ENCODE data around the gene UGGT1. TPM values are rescaled to one million over a fixed set of nuclear protein-coding genes. Genes with fewer than 3 reads are reported as not detected.

The UGGT1 gene
- total RNA-seq, 1 experiment from 2014 or later = 80.3 TPM

GRCh38 chr2:128092656-128093055 lies 1.7 kb downstream of the UGGT1 start:
- Mint-ChIP-seq H3K4me1 (ENCODE audit: insufficient read depth, unreplicated experiment) (peaks cover 12% of the 10 kb centered on the region), H3K4me3 (ENCODE audit: unreplicated experiment) (peak overlapping the region; percentile 88), H3K27ac (ENCODE audit: low read depth, unreplicated experiment) (no peak overlapping the region), H3K27me3 (ENCODE audit: insufficient read depth, unreplicated experiment) (no peaks in the 10 kb centered on the region), H3K9me3 (ENCODE audit: unreplicated experiment) (no peaks in the 10 kb centered on the region), H3K36me3 (ENCODE audit: insufficient read depth, unreplicated experiment) (peaks cover 10% of the 10 kb centered on the region)
- no peak for DNase-seq (ENCODE audit: unreplicated experiment)
- CTCF ChIA-PET = interaction anchor here (2.3 kb wide), 1 partner anchor 29 kb away, joined by 9 read pairs; no protein-coding TSS in a partner anchor
- intact Hi-C loops (cut with micrococcal nuclease) = loop anchor here (5.0 kb wide), 1 partner anchor 230 kb away; no protein-coding TSS in a partner anchor
- BruUV-seq (replicated peaks) = no TSS peak
- TF ChIP-seq CTCF (IDR thresholded peaks at IDR 0.05; ENCODE audit: unreplicated experiment) = no peak
- POLR2A ChIA-PET = interaction anchor here (0.6 to 2.7 kb wide), 9 partner anchors 10 to 830 kb away, joined by 3 to 27 read pairs (median 5); partner anchors contain the start of gene SAP130

GRCh38 chr2:128093762-128094161 lies 2.8 kb downstream of the UGGT1 start:
- DNase-seq (ENCODE audit: unreplicated experiment) = no peak
- H3K27me3 Mint-ChIP-seq (ENCODE audit: insufficient read depth, unreplicated experiment) = no peaks in the 10 kb centered on the region
- TF ChIP-seq CTCF (IDR thresholded peaks at IDR 0.05; ENCODE audit: unreplicated experiment) = no peak
- BruUV-seq (replicated peaks) = no TSS peak
- peaks cover 21% of the 10 kb centered on the region for H3K36me3 Mint-ChIP-seq (ENCODE audit: insufficient read depth, unreplicated experiment)
- CTCF ChIA-PET = interaction anchor here (0.6 to 2.3 kb wide), 2 partner anchors 11 to 30 kb away, joined by 6 to 9 read pairs; no protein-coding TSS in a partner anchor
- POLR2A ChIA-PET = interaction anchor here (0.6 kb wide), 1 partner anchor 12 kb away, joined by 3 read pairs; no protein-coding TSS in a partner anchor
- intact Hi-C loops (cut with micrococcal nuclease) = loop anchor here (5.0 kb wide), 1 partner anchor 231 kb away; no protein-coding TSS in a partner anchor
- no peak overlapping the region for H3K4me3 Mint-ChIP-seq (ENCODE audit: unreplicated experiment)
- H3K4me1 Mint-ChIP-seq (ENCODE audit: insufficient read depth, unreplicated experiment) = peaks cover 12% of the 10 kb centered on the region
- no peaks in the 10 kb centered on the region for H3K9me3 Mint-ChIP-seq (ENCODE audit: unreplicated experiment)
- H3K27ac Mint-ChIP-seq (ENCODE audit: low read depth, unreplicated experiment) = no peak overlapping the region

DNA sequence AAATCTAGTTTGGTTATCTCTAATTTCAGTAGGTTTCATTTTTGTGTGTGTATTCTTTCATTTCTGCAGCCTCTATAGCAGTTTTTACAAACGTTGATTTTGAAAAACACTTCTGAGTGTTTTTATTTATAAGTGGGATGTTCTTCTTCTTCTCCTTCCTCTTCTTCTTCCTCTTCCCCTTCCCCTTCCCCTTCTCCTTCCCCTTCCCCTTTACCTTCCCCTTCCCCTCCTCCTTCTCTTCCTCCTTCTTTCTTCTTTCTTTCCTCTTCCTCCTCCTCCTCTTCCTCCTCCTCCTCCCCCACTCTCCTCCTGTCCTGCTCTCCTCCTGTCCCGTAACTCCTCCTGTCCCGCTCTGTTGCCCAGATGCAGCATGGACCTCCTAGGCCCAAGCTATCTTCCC lies 4.2 kb downstream of the UGGT1 start:
- ChIA-PET POLR2A (interaction anchor here (0.5 kb wide), 1 partner anchor 210 kb away, joined by 4 read pairs; no protein-coding TSS in a partner anchor), CTCF (interaction anchor here (0.6 kb wide), 2 partner anchors 753 to 1165 kb away, joined by 3 to 4 read pairs; no protein-coding TSS in a partner anchor)
- Mint-ChIP-seq H3K4me1 (ENCODE audit: insufficient read depth, unreplicated experiment) (peaks cover 12% of the 10 kb centered on the region), H3K9me3 (ENCODE audit: unreplicated experiment) (no peaks in the 10 kb centered on the region), H3K27me3 (ENCODE audit: insufficient read depth, unreplicated experiment) (no peaks in the 10 kb centered on the region), H3K4me3 (ENCODE audit: unreplicated experiment) (no peak overlapping the region), H3K36me3 (ENCODE audit: insufficient read depth, unreplicated experiment) (peaks cover 33% of the 10 kb centered on the region), H3K27ac (ENCODE audit: low read depth, unreplicated experiment) (no peak overlapping the region)
- no peak for TF ChIP-seq CTCF (IDR thresholded peaks at IDR 0.05; ENCODE audit: unreplicated experiment)
- no TSS peak for BruUV-seq (replicated peaks)
- intact Hi-C loops (cut with micrococcal nuclease) = no loop called here
- no peak for DNase-seq (ENCODE audit: unreplicated experiment)

DNA sequence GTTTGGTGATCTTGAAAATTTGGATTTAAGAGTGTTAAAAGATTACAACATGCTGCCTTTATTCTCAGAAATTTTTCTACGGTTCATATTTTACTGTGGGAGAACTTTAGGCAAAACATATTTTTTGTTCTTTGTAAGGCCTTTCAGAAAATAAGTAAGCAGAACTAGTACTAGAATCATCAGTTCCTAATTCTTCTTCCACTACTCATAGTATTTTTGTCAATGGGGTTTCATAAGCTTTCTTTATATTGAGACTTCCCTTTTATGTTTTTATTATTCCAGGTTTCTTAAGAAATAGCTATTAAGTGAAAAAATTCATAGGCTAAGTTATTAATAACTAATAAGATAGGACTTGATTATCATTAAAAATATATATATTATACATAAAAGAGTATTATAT lies 12.4 kb downstream of the UGGT1 start:
- H3K27me3 Mint-ChIP-seq (ENCODE audit: insufficient read depth, unreplicated experiment) = no peaks in the 10 kb centered on the region
- no peak for TF ChIP-seq CTCF (IDR thresholded peaks at IDR 0.05; ENCODE audit: unreplicated experiment)
- BruUV-seq (replicated peaks) = no TSS peak
- H3K9me3 Mint-ChIP-seq (ENCODE audit: unreplicated experiment) = no peaks in the 10 kb centered on the region
- no peak for DNase-seq (ENCODE audit: unreplicated experiment)
- peaks cover 58% of the 10 kb centered on the region for H3K36me3 Mint-ChIP-seq (ENCODE audit: insufficient read depth, unreplicated experiment)
- no peaks in the 10 kb centered on the region for H3K4me1 Mint-ChIP-seq (ENCODE audit: insufficient read depth, unreplicated experiment)
- H3K4me3 Mint-ChIP-seq (ENCODE audit: unreplicated experiment) = no peak overlapping the region
- intact Hi-C loops (cut with micrococcal nuclease) = no loop called here
- ChIA-PET CTCF (no interaction called here), POLR2A (interaction anchor here (4.8 kb wide), 1 partner anchor 12 kb away, joined by 26 read pairs; the partner anchor contains the start of gene UGGT1)
- H3K27ac Mint-ChIP-seq (ENCODE audit: low read depth, unreplicated experiment) = no peak overlapping the region
